OCI-LY3 (cell line): ENCODE results near the gene PTPRN2.

Source experiments
- H2AFZ ChIP-seq: fragments of 200-600, 300-600 bp; shearing (Covaris generic); 2 replicates; pipeline ENCODE4 v1.6.0; 2014; ENCODE audit warnings: antibody characterized with exemption, low read depth, low read length
- H3K27ac ChIP-seq: fragments of 200-600, 300-600 bp; sonication (generic); 2 replicates; pipeline ENCODE4 v1.5.1; 2014; ENCODE audit warnings: mild to moderate bottlenecking, low read length, moderate library complexity, mixed read lengths
- H3K27me3 ChIP-seq: fragments of 200-600, 300-600 bp; sonication (generic); 2 replicates; pipeline ENCODE4 v1.6.1; 2014; ENCODE audit warnings: low read depth, low read length, mixed read lengths
- H3K36me3 ChIP-seq: fragments of 200-600, 300-600 bp; sonication (generic); replicated peaks from 2 replicates; pipeline ENCODE3; 2014; ENCODE audit warnings: low read depth, low read length, mixed read lengths
- H3K4me1 ChIP-seq: fragments of 300-600, 200-600 bp; sonication (generic); 2 replicates; pipeline ENCODE4 v1.6.1; 2014; ENCODE audit warnings: low read length, mixed read lengths
- H3K4me2 ChIP-seq: fragments of 200-600, 300-600 bp; sonication (generic); 2 replicates; pipeline ENCODE4 v1.6.1; 2014; ENCODE audit warnings: low read length, mixed read lengths
- H3K4me3 ChIP-seq: fragments of 300-600, 200-600 bp; sonication (generic); 2 replicates; pipeline ENCODE4 v1.5.1; 2014; ENCODE audit warnings: antibody characterized with exemption, mild to moderate bottlenecking, low read length, moderate library complexity
- H3K79me2 ChIP-seq: fragments of 300-600, 200-600 bp; shearing (Covaris generic); 2 replicates; pipeline ENCODE4 v1.6.1; 2014; ENCODE audit warnings: mild to moderate bottlenecking, low read length, mixed read lengths
- H3K9ac ChIP-seq: fragments of 300-600, 200-600 bp; shearing (Covaris generic); 2 replicates; pipeline ENCODE4 v1.6.0; 2014; ENCODE audit warnings: mild to moderate bottlenecking, low read length, moderate library complexity
- H3K9me3 ChIP-seq: fragments of 200-600, 300-600 bp; shearing (Covaris generic); 2 replicates; pipeline ENCODE4 v1.6.1; 2014; ENCODE audit warnings: low read length, mixed read lengths; ENCODE audit not compliant: insufficient read depth
- H4K20me1 ChIP-seq: fragments of 200-600, 300-600 bp; sonication (generic); 2 replicates; pipeline ENCODE4 v1.6.1; 2016; ENCODE audit warnings: low read length, mixed read lengths; ENCODE audit not compliant: insufficient read depth
- CTCF ChIP-seq: fragments of 200-600, 300-600 bp; sonication (generic); IDR thresholded peaks from 2 replicates; pipeline ENCODE4 v1.5.1; 2014; ENCODE audit warnings: antibody characterized with exemption, low read length, low read depth
- EZH2phosphoT487 ChIP-seq: fragments of 200-600 bp; shearing (Covaris generic); IDR thresholded peaks from 2 replicates; pipeline ENCODE4 v1.6.1; 2018; ENCODE audit warnings: antibody characterized with exemption, mixed run types, low read depth

The PTPRN2 gene

GRCh38 chr7:157661611-157661975 lies 926.0 kb downstream of the PTPRN2 start:
- Histone ChIP-seq H3K9me3 (peaks cover 5% of the 10 kb centered on the region; the same call in 1 of the 2 replicates), H3K79me2 (no peaks in the 10 kb centered on the region), H3K4me1 (no peaks in the 10 kb centered on the region), H2AFZ (no peak overlapping the region), H3K27me3 (no peaks in the 10 kb centered on the region), H4K20me1 (no peaks in the 10 kb centered on the region), H3K27ac (no peak overlapping the region), H3K4me2 (no peak overlapping the region), H3K4me3 (no peak overlapping the region), H3K36me3 (no peaks in the 10 kb centered on the region), H3K9ac (no peak overlapping the region)
- TF ChIP-seq CTCF (no peak), EZH2phosphoT487 (no peak)

- H3K4me2 ChIP-seq = no peak overlapping the region
- H3K4me1 ChIP-seq = no peaks in the 10 kb centered on the region
- H3K79me2 ChIP-seq = no peaks in the 10 kb centered on the region
- H3K9me3 ChIP-seq = peaks cover 5% of the 10 kb centered on the region; the same call in 1 of the 2 replicates
- H3K9ac ChIP-seq = no peak overlapping the region
- no peak overlapping the region for H3K4me3 ChIP-seq
- TF ChIP-seq CTCF = no peak
- TF ChIP-seq EZH2phosphoT487 = no peak
- H2AFZ ChIP-seq = no peak overlapping the region
- H4K20me1 ChIP-seq = no peaks in the 10 kb centered on the region
- H3K36me3 ChIP-seq = no peaks in the 10 kb centered on the region
- H3K27ac ChIP-seq = no peak overlapping the region
- no peaks in the 10 kb centered on the region for H3K27me3 ChIP-seq
These were observed 926.5 kb downstream of the PTPRN2 start for GRCh38 chr7:157660971-157661610.

DNA sequence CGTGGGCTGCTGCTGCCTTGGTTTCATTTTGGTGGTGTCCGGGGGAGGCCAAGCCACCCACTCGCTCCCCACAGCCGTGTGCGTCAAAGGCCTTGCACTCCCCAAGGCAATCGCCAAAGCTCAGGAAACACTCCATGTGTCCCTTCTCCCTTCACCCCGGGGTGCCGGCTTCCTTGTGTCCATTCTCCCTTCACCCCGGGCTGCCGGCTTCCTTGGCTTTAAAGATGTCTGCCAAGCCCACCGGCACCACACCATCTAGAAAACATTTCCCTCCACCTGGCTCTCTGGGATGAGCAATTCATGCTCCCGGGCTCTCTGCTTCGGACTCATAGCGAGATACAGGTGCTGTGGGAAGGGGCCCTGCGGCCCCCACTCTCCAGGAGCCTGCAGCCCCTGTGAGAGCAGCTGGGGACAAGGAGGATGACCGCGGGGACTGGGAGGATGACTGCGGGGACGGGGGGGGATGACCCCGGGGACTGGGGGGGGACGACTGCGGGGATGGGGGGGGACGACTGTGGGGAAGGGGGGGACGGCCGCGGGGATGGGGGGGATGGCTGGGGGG lies 928.7 kb downstream of the PTPRN2 start:
- Histone ChIP-seq H4K20me1 (no peaks in the 10 kb centered on the region), H3K9ac (no peak overlapping the region), H3K27me3 (no peaks in the 10 kb centered on the region), H3K27ac (no peak overlapping the region), H3K79me2 (no peaks in the 10 kb centered on the region), H3K4me3 (no peak overlapping the region), H3K36me3 (no peaks in the 10 kb centered on the region), H3K4me1 (no peaks in the 10 kb centered on the region), H3K4me2 (no peak overlapping the region), H3K9me3 (no peaks in the 10 kb centered on the region), H2AFZ (no peak overlapping the region)
- TF ChIP-seq EZH2phosphoT487 = no peak
- no peak for TF ChIP-seq CTCF

- H3K9me3 ChIP-seq = no peaks in the 10 kb centered on the region
- no peak overlapping the region for H3K27ac ChIP-seq
- no peak overlapping the region for H3K4me2 ChIP-seq
- H3K27me3 ChIP-seq = no peaks in the 10 kb centered on the region
- no peak overlapping the region for H2AFZ ChIP-seq
- no peaks in the 10 kb centered on the region for H3K36me3 ChIP-seq
- no peaks in the 10 kb centered on the region for H4K20me1 ChIP-seq
- H3K4me1 ChIP-seq = no peaks in the 10 kb centered on the region
- no peaks in the 10 kb centered on the region for H3K79me2 ChIP-seq
- no peak overlapping the region for H3K9ac ChIP-seq
- no peak overlapping the region for H3K4me3 ChIP-seq
- TF ChIP-seq CTCF (no peak), EZH2phosphoT487 (no peak)
These were observed 929.6 kb downstream of the PTPRN2 start for GRCh38 chr7:157657741-157658740.
